ENCODE results near the gene DGKA. TPM values are rescaled to one million over a fixed set of nuclear protein-coding genes. Genes with fewer than 3 reads are reported as not detected.

Gene DGKA
- total RNA-seq, 1 donor from 2014 or later, result 27.0 TPM

DNA sequence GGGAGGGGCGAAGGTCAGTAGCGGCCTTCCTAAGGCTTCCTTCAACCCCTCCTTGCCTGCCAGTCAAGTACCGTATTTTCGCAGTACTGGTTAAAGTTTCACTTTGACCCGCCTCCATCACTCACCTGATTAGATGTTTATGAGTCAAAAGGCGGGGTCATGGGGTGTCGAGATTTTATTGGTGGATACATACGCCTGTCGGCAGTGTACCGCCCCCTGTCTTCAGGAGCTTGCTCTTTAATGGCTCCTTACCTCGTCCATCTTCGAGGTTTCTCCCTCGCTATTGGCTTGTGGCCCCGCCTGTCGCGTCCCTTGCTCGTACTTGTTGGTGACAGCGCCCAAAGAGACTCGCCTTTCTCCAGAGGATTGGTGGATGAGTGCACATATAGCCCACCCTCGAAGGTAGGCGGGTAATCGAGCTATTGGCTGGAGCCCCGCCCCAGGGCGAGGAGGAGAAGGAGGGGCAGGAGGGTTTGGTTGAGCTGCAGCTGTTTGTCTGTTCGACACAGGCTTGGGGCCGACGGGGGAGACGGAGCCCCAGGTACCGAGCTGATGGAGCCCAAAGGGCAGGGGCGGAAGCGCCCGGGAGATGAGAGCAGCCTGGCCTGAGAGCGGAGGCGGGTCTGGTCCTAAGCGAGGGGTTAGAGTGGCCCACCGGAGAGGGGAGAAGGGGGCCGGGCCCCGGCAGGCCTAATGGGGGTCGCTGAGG is 42.8 kb downstream of the DGKA start, which contains the start of gene RAB5B:
TSS of gene RAB5B (plus strand) at position 480 of the 709 bp plus-strand sequence. CDS start 12,883 bp downstream, outside the sequence.
- Mint-ChIP-seq H3K4me1 (peaks cover 17% of the 10 kb centered on the region), H3K9me3 (no peaks in the 10 kb centered on the region), H3K27me3 (ENCODE audit: insufficient read depth, low read depth) (no peaks in the 10 kb centered on the region), H3K4me3 (no peak within 1 kb of the TSS), H3K27ac (no peak within 1 kb of the TSS), H3K36me3 (peaks cover 22% of the 10 kb centered on the region)
- no peaks in the 10 kb centered on the region for H3K9me3 ChIP-seq (ENCODE audit: low read depth)
- H3K9ac ChIP-seq, result peak within 1 kb of the TSS; percentile 80
- peaks cover 6% of the 10 kb centered on the region for H3K4me1 ChIP-seq
- TF ChIP-seq CTCF (IDR thresholded peaks at IDR 0.05) (no peak), EZH2 (IDR thresholded peaks at IDR 0.05) (no peak), EZH2phosphoT487 (IDR thresholded peaks at IDR 0.05) (no peak)
- H3K79me2 ChIP-seq (ENCODE audit: low read depth), result peaks cover 50% of the 10 kb centered on the region
- no peaks in the 10 kb centered on the region for H3K27me3 ChIP-seq
- peak within 1 kb of the TSS; percentile 74 for H3K27ac ChIP-seq
- H3K4me3 ChIP-seq, result peak within 1 kb of the TSS; percentile 86
- H3F3A ChIP-seq (ENCODE audit: low read depth), result peaks cover 32% of the 10 kb centered on the region
- H2AFZ ChIP-seq (replicated peaks), result peak within 1 kb of the TSS; percentile 31
- peak; percentile 100 for DNase-seq (ENCODE audit: low spot score)
- no peaks in the 10 kb centered on the region for H3K36me3 ChIP-seq
- H4K20me1 ChIP-seq (ENCODE audit: low read depth), result peaks cover 10% of the 10 kb centered on the region
- peak within 1 kb of the TSS; percentile 86 for H3K4me2 ChIP-seq

GRCh38 chr12:55974308-55974730 is 43.4 kb downstream of the DGKA start:
- no peak for DNase-seq (ENCODE audit: low spot score)

GRCh38 chr12:55978393-55978792 is 47.4 kb downstream of the DGKA start:
- no peaks in the 10 kb centered on the region for H3K9me3 ChIP-seq (ENCODE audit: low read depth)
- Mint-ChIP-seq H3K9me3 (no peaks in the 10 kb centered on the region), H3K27me3 (ENCODE audit: insufficient read depth, low read depth) (no peaks in the 10 kb centered on the region), H3K4me3 (no peak overlapping the region), H3K36me3 (peaks cover 31% of the 10 kb centered on the region), H3K27ac (no peak overlapping the region), H3K4me1 (peaks cover 9% of the 10 kb centered on the region)
- no peak for TF ChIP-seq EZH2phosphoT487 (IDR thresholded peaks at IDR 0.05)
- no peak for TF ChIP-seq EZH2 (IDR thresholded peaks at IDR 0.05)
- no peak for TF ChIP-seq CTCF (IDR thresholded peaks at IDR 0.05)
- no peak for DNase-seq (ENCODE audit: low spot score)
- H3K36me3 ChIP-seq, result no peaks in the 10 kb centered on the region
- H4K20me1 ChIP-seq (ENCODE audit: low read depth), result peaks cover 28% of the 10 kb centered on the region
- peaks cover 15% of the 10 kb centered on the region for H3F3A ChIP-seq (ENCODE audit: low read depth)
- no peak overlapping the region for H3K4me2 ChIP-seq
- H3K79me2 ChIP-seq (ENCODE audit: low read depth), result peaks cover 77% of the 10 kb centered on the region
- H3K4me1 ChIP-seq, result peaks cover 6% of the 10 kb centered on the region
- H3K27ac ChIP-seq, result no peak overlapping the region
- H3K27me3 ChIP-seq, result no peaks in the 10 kb centered on the region
- no peak overlapping the region for H3K4me3 ChIP-seq
- no peak overlapping the region for H3K9ac ChIP-seq
- H2AFZ ChIP-seq (replicated peaks), result no peak overlapping the region

More at GRCh38 chr12:55974308-55974730, 43.4 kb downstream of the DGKA start:
- peak overlapping the region; percentile 80 for H3K9ac ChIP-seq
- H3K27me3 Mint-ChIP-seq (ENCODE audit: insufficient read depth, low read depth), result no peaks in the 10 kb centered on the region
- H3K27ac Mint-ChIP-seq, result no peak overlapping the region
- H3K9me3 ChIP-seq (ENCODE audit: low read depth), result no peaks in the 10 kb centered on the region
- no peak overlapping the region for H3K4me3 Mint-ChIP-seq
- H3K36me3 ChIP-seq, result no peaks in the 10 kb centered on the region
- H3K9me3 Mint-ChIP-seq, result no peaks in the 10 kb centered on the region
- H4K20me1 ChIP-seq (ENCODE audit: low read depth), result peaks cover 16% of the 10 kb centered on the region
- H3K4me1 Mint-ChIP-seq, result peaks cover 17% of the 10 kb centered on the region
- no peaks in the 10 kb centered on the region for H3K27me3 ChIP-seq
- H3K79me2 ChIP-seq (ENCODE audit: low read depth), result peaks cover 52% of the 10 kb centered on the region
- H3K36me3 Mint-ChIP-seq, result peaks cover 25% of the 10 kb centered on the region
- H3K4me2 ChIP-seq, result peak overlapping the region; percentile 86
- peak overlapping the region; percentile 31 for H2AFZ ChIP-seq (replicated peaks)
- H3K27ac ChIP-seq, result peak overlapping the region; percentile 74
- H3F3A ChIP-seq (ENCODE audit: low read depth), result peaks cover 32% of the 10 kb centered on the region
- peak overlapping the region; percentile 86 for H3K4me3 ChIP-seq
- TF ChIP-seq EZH2phosphoT487 (IDR thresholded peaks at IDR 0.05), result no peak
- no peak for TF ChIP-seq EZH2 (IDR thresholded peaks at IDR 0.05)
- TF ChIP-seq CTCF (IDR thresholded peaks at IDR 0.05), result no peak
- peaks cover 6% of the 10 kb centered on the region for H3K4me1 ChIP-seq
